ENCODE data around the gene SLC27A3.
A peak's percentile ranks its signal among the peaks of the same experiment; 100 is the strongest.
"Not testable (repeated sequence)": the region's sequence is repeated elsewhere in the genome, so short reads cannot be mapped to it uniquely, and the experiment has no call there.

The SLC27A3 gene

GRCh38 chr1:153760440-153760839 lies 14.8 kb upstream of the SLC27A3 start:
- no peak for FAIRE-seq
- DNase-seq (ENCODE audit: extremely low spot score, insufficient read length, low read depth), result no peak

- FAIRE-seq, result no peak
- no peak for DNase-seq (ENCODE audit: extremely low spot score, insufficient read length, low read depth)
Observed at GRCh38 chr1:153763365-153764225, 11.6 kb upstream of the SLC27A3 start.

- no peak for FAIRE-seq
- no peak for DNase-seq (ENCODE audit: extremely low spot score, insufficient read length, low read depth)
Observed at GRCh38 chr1:153764310-153764709, 10.9 kb upstream of the SLC27A3 start.

- DNase-seq (ENCODE audit: extremely low spot score, insufficient read length, low read depth); FAIRE-seq: not testable (repeated sequence)
Observed at GRCh38 chr1:153766663-153767062, 8.5 kb upstream of the SLC27A3 start.

GRCh38 chr1:153767519-153767918 lies 7.7 kb upstream of the SLC27A3 start:
- no peak for FAIRE-seq
- DNase-seq (ENCODE audit: extremely low spot score, insufficient read length, low read depth), result no peak

GRCh38 chr1:153768316-153769181 lies 6.7 kb upstream of the SLC27A3 start:
- FAIRE-seq (no peak), DNase-seq (ENCODE audit: extremely low spot score, insufficient read length, low read depth) (no peak)

GRCh38 chr1:153769221-153769620 lies 6.0 kb upstream of the SLC27A3 start:
- no peak for FAIRE-seq

GRCh38 chr1:153770797-153771196 lies 4.4 kb upstream of the SLC27A3 start:
- DNase-seq (ENCODE audit: extremely low spot score, insufficient read length, low read depth), result no peak
- no peak for FAIRE-seq

More at GRCh38 chr1:153769221-153769620, 6.0 kb upstream of the SLC27A3 start:
- DNase-seq (ENCODE audit: extremely low spot score, insufficient read length, low read depth), result no peak

GRCh38 chr1:153771261-153771660 lies 3.9 kb upstream of the SLC27A3 start:
- no peak for DNase-seq (ENCODE audit: extremely low spot score, insufficient read length, low read depth)
- FAIRE-seq, result no peak

- FAIRE-seq, result no peak
- no peak for DNase-seq (ENCODE audit: extremely low spot score, insufficient read length, low read depth)
Observed at GRCh38 chr1:153771841-153772593, 3.2 kb upstream of the SLC27A3 start.

- no peak for FAIRE-seq
- no peak for DNase-seq (ENCODE audit: extremely low spot score, insufficient read length, low read depth)
Observed at GRCh38 chr1:153773096-153773921, 1.9 kb upstream of the SLC27A3 start.

GRCh38 chr1:153774026-153774595 lies 1.1 kb upstream of the SLC27A3 start:
- DNase-seq (ENCODE audit: extremely low spot score, insufficient read length, low read depth), result no peak
- no peak for FAIRE-seq

GRCh38 chr1:153775458-153776327 lies 486 bp downstream of the SLC27A3 start:
- DNase-seq (ENCODE audit: extremely low spot score, insufficient read length, low read depth) (peak; percentile 52), FAIRE-seq (peak; percentile 90)

GRCh38 chr1:153776352-153776751 lies 1.1 kb downstream of the SLC27A3 start:
- FAIRE-seq, result no peak
- DNase-seq (ENCODE audit: extremely low spot score, insufficient read length, low read depth), result no peak

GRCh38 chr1:153776845-153777370 lies 1.7 kb downstream of the SLC27A3 start:
- FAIRE-seq, result no peak

GRCh38 chr1:153777648-153778047 lies 2.4 kb downstream of the SLC27A3 start:
- FAIRE-seq, result no peak
- no peak for DNase-seq (ENCODE audit: extremely low spot score, insufficient read length, low read depth)

More at GRCh38 chr1:153776845-153777370, 1.7 kb downstream of the SLC27A3 start:
- no peak for DNase-seq (ENCODE audit: extremely low spot score, insufficient read length, low read depth)

GRCh38 chr1:153778051-153778823 lies 3.0 kb downstream of the SLC27A3 start:
- no peak for FAIRE-seq
- no peak for DNase-seq (ENCODE audit: extremely low spot score, insufficient read length, low read depth)
